ENCODE measurements around the gene VPS13D.

Gene VPS13D

DNA sequence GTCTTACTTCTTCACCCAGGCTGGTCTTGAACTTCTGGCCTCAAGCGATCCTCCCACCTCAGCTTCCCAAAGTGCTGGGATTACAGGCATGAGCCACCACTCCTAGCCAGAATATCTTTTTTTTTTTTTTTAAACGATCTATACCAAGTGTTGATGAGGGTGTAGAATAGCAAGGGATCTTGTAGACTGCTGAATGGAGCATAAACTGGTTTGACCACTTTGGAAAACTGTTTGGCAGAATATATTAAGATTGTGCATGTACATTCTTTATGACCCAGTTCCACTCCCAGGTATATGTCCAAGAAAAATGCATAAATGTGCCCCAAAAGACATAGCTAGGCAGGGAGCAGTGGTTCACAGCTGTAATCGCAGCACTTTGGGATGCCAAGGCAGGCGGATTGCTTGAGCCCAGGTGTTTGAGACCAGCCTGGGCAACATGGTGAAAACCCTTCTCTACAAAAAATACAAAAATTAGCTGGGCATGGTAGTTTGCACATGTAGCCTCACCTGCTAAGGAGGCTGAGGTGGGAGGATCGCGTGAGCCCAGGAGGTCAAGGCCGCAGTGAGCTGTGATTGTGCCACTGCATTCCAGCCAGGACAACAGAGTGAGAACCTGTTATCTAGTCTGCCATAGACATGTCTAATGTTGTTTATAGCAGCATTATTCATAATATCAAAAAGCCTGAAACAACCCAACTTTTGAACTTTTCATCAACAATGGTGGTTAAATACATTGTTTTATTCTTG is 184.0 kb downstream of the VPS13D start:
- Mint-ChIP-seq H3K4me3 (no peak overlapping the region), H3K27me3 (no peaks in the 10 kb centered on the region), H3K9me3 (peaks cover 12% of the 10 kb centered on the region), H3K36me3 (ENCODE audit: low read depth) (peaks cover 81% of the 10 kb centered on the region), H3K4me1 (ENCODE audit: low read depth) (peaks cover 23% of the 10 kb centered on the region), H3K27ac (no peak overlapping the region)
- intact Hi-C loops (cut with micrococcal nuclease): no loop called here

DNA sequence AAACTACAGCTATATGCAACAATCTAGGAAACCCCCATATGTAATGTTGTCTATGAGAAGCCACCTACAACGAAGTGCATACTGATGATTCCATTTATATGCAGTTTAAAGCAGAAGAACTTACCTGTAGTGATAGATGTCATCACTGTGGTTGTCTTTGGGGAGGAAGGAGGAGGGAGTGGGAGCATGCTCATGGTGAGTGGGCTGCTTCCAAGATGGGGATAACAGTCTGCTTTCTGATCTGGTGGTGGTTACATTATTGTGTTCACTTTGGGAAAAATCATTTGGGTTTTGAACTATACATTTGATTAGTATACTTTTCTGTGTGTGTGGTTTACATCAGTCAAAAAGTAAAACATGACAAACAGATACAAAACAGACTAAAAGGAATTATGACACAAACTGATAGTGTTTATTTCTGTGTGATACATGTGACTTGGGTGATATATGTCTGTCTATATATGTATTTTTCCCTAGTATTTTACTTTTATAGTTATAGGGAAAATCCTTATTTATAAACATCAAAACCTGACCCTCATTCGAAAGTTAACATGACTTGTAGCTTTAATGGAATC is 184.7 kb downstream of the VPS13D start:
- Mint-ChIP-seq H3K36me3 (ENCODE audit: low read depth) (peaks cover 83% of the 10 kb centered on the region), H3K27me3 (no peaks in the 10 kb centered on the region), H3K9me3 (peaks cover 9% of the 10 kb centered on the region), H3K4me3 (no peak overlapping the region), H3K4me1 (ENCODE audit: low read depth) (peaks cover 22% of the 10 kb centered on the region), H3K27ac (no peak overlapping the region)
- intact Hi-C loops (cut with micrococcal nuclease): no loop called here

DNA sequence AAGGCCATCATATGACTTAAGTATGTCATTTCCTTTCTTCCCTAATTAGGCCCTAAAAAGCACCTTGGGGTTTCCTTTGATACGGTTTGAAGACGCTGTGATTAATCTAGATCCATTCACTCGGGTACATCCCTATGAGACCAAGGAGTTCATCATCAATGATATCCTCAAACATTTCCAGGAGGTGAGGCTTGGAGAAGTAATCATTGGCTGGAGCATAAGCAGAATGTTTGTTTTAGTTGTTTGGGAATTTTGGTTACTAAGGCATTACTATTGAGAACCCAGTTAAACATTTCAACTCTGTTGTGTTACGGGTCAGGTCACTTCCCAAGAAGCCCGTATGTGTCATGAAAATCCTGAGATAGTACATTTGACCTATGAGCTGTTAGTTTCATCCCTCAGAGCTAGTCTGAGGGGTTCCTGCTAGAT is 185.2 kb downstream of the VPS13D start:
- peaks cover 24% of the 10 kb centered on the region for H3K4me1 Mint-ChIP-seq (ENCODE audit: low read depth)
- H3K27me3 Mint-ChIP-seq: no peaks in the 10 kb centered on the region
- no peak overlapping the region for H3K4me3 Mint-ChIP-seq
- no peak overlapping the region for H3K27ac Mint-ChIP-seq
- H3K36me3 Mint-ChIP-seq (ENCODE audit: low read depth): peaks cover 78% of the 10 kb centered on the region
- intact Hi-C loops (cut with micrococcal nuclease): no loop called here
- peaks cover 4% of the 10 kb centered on the region for H3K9me3 Mint-ChIP-seq

DNA sequence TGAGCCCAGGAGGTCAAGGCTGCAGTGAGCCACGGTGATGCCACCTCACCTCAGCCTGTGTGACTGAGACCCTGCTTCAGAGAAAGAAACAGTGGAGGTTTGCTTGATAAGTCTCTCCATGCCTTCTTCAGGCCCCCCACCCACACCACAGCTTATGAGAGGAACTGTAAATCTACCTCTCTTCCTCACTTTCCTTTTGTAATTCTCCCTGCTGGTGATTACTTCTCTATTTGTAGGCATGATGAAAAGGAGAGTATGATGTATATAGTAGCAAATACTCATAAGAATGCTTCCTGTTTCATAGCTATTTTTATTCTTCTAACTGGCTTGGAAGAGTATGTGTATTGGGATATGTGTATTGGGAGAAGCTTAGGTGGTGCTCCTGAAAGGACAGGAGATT is 186.3 kb downstream of the VPS13D start:
- Mint-ChIP-seq H3K4me3 (no peak overlapping the region), H3K27me3 (no peaks in the 10 kb centered on the region), H3K36me3 (ENCODE audit: low read depth) (peaks cover 75% of the 10 kb centered on the region), H3K9me3 (no peaks in the 10 kb centered on the region), H3K27ac (no peak overlapping the region), H3K4me1 (ENCODE audit: low read depth) (peaks cover 27% of the 10 kb centered on the region)
- intact Hi-C loops (cut with micrococcal nuclease): no loop called here

DNA sequence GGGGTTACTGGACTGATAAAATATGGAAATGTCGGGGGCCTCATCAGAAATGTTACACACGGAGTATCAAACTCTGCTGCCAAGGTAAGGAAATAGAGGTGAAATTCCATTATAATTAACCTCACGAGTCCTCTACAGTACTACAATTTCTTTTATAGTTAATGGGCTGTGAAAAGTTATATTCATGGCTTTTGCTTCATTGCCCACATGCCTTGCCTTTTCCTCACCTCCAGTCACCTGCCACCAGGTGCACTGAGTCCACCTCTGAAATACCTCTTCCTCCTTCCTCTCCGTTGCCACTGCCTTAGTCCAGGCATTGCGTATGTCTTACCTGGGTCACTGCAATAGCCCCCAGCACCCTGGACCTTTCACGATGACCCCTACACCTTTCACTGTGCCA is 186.9 kb downstream of the VPS13D start:
- Mint-ChIP-seq H3K9me3 (no peaks in the 10 kb centered on the region), H3K36me3 (ENCODE audit: low read depth) (peaks cover 75% of the 10 kb centered on the region), H3K4me1 (ENCODE audit: low read depth) (peaks cover 27% of the 10 kb centered on the region), H3K4me3 (no peak overlapping the region), H3K27ac (no peak overlapping the region), H3K27me3 (no peaks in the 10 kb centered on the region)
- intact Hi-C loops (cut with micrococcal nuclease): no loop called here

DNA sequence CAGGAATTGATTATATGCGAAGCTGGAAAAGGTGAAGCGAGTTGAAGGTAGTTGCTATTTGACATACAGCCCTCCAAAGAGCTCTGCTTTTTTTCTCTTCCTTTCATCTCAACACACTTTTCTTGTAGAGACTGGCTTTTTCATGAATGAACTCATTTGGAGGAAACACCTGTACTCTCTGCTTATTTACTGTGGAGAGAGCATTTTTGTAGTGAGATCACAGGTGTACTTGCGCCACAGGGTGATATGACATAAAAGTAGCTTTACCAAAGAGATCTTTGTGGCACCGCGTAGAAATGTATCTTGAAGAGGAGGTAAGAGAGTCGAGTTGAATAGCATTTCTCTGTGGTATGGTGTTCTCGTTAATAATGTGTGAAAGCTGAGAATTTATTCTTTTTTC is 187.6 kb downstream of the VPS13D start:
- Mint-ChIP-seq H3K27ac (no peak overlapping the region), H3K4me1 (ENCODE audit: low read depth) (peaks cover 27% of the 10 kb centered on the region)

DNA sequence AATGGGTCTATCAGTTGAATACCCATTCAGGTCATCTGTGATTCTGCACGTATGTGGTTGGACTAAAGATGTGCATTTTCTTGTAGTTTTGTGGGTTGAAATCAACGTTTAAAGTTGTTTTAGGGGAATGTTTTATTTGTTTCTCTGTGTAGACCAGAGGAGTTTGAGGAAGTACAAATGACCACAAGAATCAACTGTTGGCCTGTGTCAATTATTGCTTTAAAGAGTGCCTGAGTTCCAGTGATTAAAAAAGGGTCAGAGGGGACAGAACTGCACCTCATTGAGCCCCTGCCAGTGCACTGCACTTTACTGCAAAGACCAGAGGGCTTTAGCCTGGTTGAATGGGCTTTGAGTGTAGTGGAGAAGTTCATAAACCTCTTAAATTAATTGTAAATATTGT is 190.3 kb downstream of the VPS13D start:
- Mint-ChIP-seq H3K27me3 (no peaks in the 10 kb centered on the region), H3K27ac (no peak overlapping the region), H3K36me3 (ENCODE audit: low read depth) (peaks cover 62% of the 10 kb centered on the region), H3K9me3 (no peaks in the 10 kb centered on the region), H3K4me1 (ENCODE audit: low read depth) (peaks cover 18% of the 10 kb centered on the region), H3K4me3 (no peak overlapping the region)
- intact Hi-C loops (cut with micrococcal nuclease): no loop called here

More for the DNA sequence above, 187.6 kb downstream of the VPS13D start:
- intact Hi-C loops (cut with micrococcal nuclease): no loop called here
- peaks cover 71% of the 10 kb centered on the region for H3K36me3 Mint-ChIP-seq (ENCODE audit: low read depth)
- no peak overlapping the region for H3K4me3 Mint-ChIP-seq
- H3K9me3 Mint-ChIP-seq: no peaks in the 10 kb centered on the region
- H3K27me3 Mint-ChIP-seq: no peaks in the 10 kb centered on the region

DNA sequence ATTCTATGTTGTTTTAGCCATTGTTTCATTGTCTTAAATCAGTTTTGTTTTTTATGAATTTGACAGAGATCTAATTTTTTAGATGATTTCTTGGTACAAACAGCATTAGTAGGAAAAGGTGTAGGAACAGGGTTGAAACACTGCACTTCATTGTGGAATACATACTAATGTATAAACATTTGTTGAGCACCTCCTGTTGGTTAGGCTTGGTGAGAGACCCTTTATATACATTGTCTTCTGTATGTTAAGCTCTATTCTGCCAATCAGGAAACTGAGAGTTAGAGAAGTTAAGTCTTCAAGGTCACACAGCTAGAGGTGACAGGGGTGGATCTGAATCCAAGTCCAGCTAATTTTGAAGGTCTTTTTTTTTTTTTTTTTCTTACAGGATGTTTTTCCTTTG is 192.7 kb downstream of the VPS13D start:
- intact Hi-C loops (cut with micrococcal nuclease): no loop called here
- no peak overlapping the region for H3K4me3 Mint-ChIP-seq
- H3K36me3 Mint-ChIP-seq (ENCODE audit: low read depth): peaks cover 57% of the 10 kb centered on the region
- H3K27ac Mint-ChIP-seq: no peak overlapping the region
- no peaks in the 10 kb centered on the region for H3K9me3 Mint-ChIP-seq
- peaks cover 5% of the 10 kb centered on the region for H3K4me1 Mint-ChIP-seq (ENCODE audit: low read depth)
- H3K27me3 Mint-ChIP-seq: no peaks in the 10 kb centered on the region

DNA sequence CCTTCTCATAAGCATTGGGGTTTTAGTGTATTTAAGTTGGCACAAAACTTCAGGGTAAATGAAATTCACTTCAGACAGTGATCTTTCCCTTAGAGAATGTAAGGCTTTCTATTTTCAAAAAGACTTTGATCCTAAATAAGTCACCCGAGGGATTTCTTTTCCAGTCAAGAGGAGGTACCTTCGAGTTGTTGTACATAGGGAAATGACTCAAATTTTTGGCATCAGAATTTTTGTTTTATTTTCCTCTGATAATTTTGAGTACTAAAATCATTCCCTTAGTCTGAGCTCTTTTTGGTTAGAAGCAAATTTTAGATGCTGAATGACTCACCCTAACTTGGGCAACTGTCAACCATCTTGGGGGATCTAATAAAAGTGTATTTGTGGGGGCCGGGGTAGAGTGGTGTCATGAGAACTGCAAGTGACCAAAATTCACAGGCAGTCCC is 194.3 kb downstream of the VPS13D start:
- intact Hi-C loops (cut with micrococcal nuclease): no loop called here
- no peaks in the 10 kb centered on the region for H3K9me3 Mint-ChIP-seq
- H3K27ac Mint-ChIP-seq: no peak overlapping the region
- no peak overlapping the region for H3K4me3 Mint-ChIP-seq
- H3K4me1 Mint-ChIP-seq (ENCODE audit: low read depth): peaks cover 5% of the 10 kb centered on the region
- H3K27me3 Mint-ChIP-seq: no peaks in the 10 kb centered on the region
- H3K36me3 Mint-ChIP-seq (ENCODE audit: low read depth): peaks cover 56% of the 10 kb centered on the region

DNA sequence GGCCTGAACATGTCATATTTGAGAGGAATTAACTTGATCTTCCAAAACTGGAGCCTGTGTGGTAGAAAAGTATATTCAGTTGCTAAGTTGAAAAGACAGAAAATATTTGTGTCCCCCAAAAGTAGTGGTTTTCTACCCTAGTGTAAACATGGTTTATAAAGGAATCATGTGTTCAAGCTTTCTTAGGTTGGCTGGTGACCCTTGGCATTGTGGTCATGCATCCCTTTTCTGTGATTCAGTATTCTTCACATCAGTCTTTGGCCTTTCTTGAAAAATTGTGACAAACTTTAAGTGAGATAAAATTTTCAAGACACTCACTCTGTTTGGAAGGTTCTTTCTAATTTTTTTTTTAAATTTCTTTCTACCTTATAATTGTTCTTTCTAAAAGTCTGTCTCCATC is 195.0 kb downstream of the VPS13D start:
- Mint-ChIP-seq H3K4me1 (ENCODE audit: low read depth) (peaks cover 5% of the 10 kb centered on the region), H3K4me3 (no peak overlapping the region), H3K27ac (no peak overlapping the region), H3K36me3 (ENCODE audit: low read depth) (peaks cover 51% of the 10 kb centered on the region), H3K9me3 (no peaks in the 10 kb centered on the region), H3K27me3 (no peaks in the 10 kb centered on the region)
- intact Hi-C loops (cut with micrococcal nuclease): no loop called here

DNA sequence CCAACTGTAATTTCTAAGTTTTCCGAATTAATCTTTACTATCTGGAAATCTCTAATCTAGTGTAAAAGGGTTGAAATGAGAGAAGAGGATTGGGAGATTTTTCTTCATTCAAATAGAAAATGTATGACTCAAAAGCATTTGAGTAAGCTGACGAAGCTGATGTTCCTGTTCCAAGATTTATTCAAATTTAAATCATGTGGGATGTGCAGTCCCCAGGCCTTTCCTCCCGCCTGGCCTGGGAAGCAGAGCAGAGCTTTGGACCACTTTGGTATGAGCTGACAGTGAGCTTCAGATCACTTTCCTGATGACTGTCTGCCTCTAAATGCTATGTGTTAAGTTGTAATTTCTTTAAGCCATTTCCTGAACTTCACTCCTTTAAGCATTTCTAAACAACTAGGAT is 196.2 kb downstream of the VPS13D start:
- H3K4me3 Mint-ChIP-seq: no peak overlapping the region
- no peaks in the 10 kb centered on the region for H3K9me3 Mint-ChIP-seq
- H3K4me1 Mint-ChIP-seq (ENCODE audit: low read depth): no peaks in the 10 kb centered on the region
- no peaks in the 10 kb centered on the region for H3K27me3 Mint-ChIP-seq
- no peak overlapping the region for H3K27ac Mint-ChIP-seq
- intact Hi-C loops (cut with micrococcal nuclease): no loop called here
- H3K36me3 Mint-ChIP-seq (ENCODE audit: low read depth): peaks cover 48% of the 10 kb centered on the region

DNA sequence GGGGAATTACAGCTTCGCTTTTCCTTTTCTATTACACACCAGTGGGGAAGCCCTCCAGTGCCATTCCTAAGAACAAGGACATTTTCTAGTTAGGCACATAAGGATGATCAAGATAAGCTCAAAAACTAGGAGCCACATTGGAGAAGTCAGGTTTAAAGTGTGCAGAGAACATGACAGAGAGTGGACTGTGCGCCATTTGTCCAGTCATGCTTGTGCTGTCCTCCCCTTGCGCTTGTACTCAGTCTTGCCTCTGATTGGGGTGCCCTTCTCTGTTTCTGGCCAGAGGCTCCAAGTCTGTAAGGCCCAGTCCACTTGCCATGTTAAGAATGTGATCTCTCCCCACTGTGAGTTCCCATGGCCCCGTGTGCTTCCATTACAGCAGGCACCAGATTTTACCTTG is 198.5 kb downstream of the VPS13D start:
- no peak overlapping the region for H3K27ac Mint-ChIP-seq
- no peaks in the 10 kb centered on the region for H3K27me3 Mint-ChIP-seq
- H3K36me3 Mint-ChIP-seq (ENCODE audit: low read depth): peaks cover 46% of the 10 kb centered on the region
- no peak overlapping the region for H3K4me3 Mint-ChIP-seq
- no peaks in the 10 kb centered on the region for H3K4me1 Mint-ChIP-seq (ENCODE audit: low read depth)
- no peaks in the 10 kb centered on the region for H3K9me3 Mint-ChIP-seq
- intact Hi-C loops (cut with micrococcal nuclease): no loop called here

DNA sequence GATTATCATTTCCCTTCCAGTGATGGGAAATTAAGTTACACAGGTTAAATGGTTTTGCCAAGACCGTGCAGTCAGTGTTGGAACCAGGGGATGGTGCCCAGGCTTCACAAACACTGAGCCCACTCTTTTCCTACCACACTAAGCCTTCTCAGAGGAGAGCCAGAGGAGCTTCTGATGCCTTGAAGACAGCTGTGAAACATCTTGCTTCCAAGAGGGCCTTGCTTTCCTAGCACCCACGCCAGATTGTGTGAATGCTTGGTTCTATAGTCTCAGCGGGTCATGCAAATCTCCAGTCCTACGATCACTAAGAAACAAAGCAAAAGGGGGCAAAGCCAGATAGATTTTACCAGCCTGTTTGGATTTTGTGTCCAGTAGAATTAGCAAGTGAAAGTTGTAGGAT is 200.7 kb downstream of the VPS13D start:
- H3K27ac Mint-ChIP-seq: no peak overlapping the region
- no peaks in the 10 kb centered on the region for H3K27me3 Mint-ChIP-seq
- H3K4me1 Mint-ChIP-seq (ENCODE audit: low read depth): no peaks in the 10 kb centered on the region
- H3K9me3 Mint-ChIP-seq: no peaks in the 10 kb centered on the region
- intact Hi-C loops (cut with micrococcal nuclease): no loop called here
- peaks cover 55% of the 10 kb centered on the region for H3K36me3 Mint-ChIP-seq (ENCODE audit: low read depth)
- H3K4me3 Mint-ChIP-seq: no peak overlapping the region

DNA sequence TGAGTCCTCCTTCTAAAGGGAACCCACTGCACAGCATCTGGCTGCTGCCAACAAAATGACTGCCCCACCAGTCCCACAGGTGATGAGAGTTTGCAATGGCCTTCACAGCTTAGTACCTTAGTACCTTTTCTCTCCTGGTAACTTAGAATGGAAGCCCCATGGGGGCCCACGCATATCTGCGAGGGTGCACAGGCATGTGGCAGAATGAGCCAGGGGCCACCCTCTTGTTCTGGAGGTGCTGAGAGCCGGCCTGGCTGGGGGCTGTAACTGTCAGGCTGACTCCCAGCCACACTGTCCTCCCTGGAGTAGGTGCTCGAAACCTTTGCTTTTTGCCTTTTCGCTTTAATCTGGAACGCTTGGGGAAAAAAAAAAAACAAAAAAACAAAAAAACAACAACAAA is 203.1 kb downstream of the VPS13D start:
- Mint-ChIP-seq H3K4me3 (no peak overlapping the region), H3K36me3 (ENCODE audit: low read depth) (peaks cover 55% of the 10 kb centered on the region), H3K4me1 (ENCODE audit: low read depth) (peaks cover 7% of the 10 kb centered on the region), H3K27ac (no peak overlapping the region), H3K9me3 (no peaks in the 10 kb centered on the region), H3K27me3 (no peaks in the 10 kb centered on the region)
- intact Hi-C loops (cut with micrococcal nuclease): no loop called here

Data from dendritic cell treated with granulocyte-macrophage colony-stimulating factor and Interleukin-4, amounts not matched to agents 40 ng/mL and 50 ng/mL, for 4 days (primary cell).